Stimulated activated CD8-positive, alpha-beta memory T cell treated with anti-CD3 and anti-CD28 coated beads, Interleukin-4, amount 100 ng/mL, for 48 hours (primary cell): ENCODE data around the gene EIF4E1B.

Experiments used
- DNase-seq: peaks from one replicate; pipeline ENCODE4 v3.0.0-alpha.2; 2020

Gene EIF4E1B

GRCh38 chr5:176628406-176629228 is 1.9 kb upstream of the EIF4E1B start:
- no peak for DNase-seq

- DNase-seq, result no peak
Measured at GRCh38 chr5:176629317-176629852, 1.1 kb upstream of the EIF4E1B start.

DNA sequence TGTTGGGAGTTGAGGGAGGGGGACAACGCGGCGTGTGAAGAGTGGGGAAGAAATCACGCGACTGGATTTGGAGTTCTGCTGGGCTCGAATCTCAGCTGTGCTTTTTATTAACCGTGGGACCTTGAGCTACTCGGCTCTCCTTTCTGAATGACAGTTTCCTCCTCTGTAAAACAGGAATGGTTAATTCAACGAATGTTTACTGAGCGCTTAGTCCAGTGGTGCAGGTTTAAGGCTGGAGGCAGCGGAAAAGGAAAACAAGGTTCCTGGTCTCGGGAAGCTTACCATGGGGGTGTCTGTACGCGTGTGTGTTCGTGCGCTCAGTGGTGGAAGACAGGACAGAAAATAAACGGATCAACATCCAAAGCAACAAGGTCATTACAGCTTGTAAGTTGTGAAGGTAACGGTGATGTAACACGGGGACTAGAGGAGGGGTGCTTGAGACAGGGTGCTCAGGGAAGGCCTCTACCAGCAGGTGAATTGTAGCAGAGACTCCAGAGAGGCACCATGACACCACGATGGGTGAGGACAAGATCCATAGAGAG is 277 bp downstream of the EIF4E1B start:
- DNase-seq, result no peak

GRCh38 chr5:176631383-176632200 is 1.1 kb downstream of the EIF4E1B start:
- no peak for DNase-seq

DNA sequence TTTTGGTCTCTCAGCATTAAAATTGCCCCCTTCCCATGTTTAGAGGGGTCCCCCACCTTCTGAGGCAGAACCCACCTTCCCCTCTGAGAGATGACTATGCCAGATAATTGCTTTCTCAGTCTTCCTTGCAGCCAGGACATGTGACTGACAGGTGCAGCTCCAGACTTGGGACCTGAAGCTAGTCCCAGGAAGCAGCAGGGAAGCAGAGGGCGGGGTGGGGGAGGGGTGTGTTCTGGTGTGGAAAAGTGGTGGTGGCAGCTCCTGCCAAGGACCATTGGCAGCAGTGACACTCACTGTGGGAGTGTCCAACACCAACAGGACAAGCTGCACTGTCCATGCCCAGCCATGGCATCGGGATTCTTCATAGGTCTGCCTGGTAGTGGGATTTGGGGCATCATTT is 2.3 kb downstream of the EIF4E1B start:
- no peak for DNase-seq

- DNase-seq, result no peak
Measured at GRCh38 chr5:176633598-176633997, 3.1 kb downstream of the EIF4E1B start.

- no peak for DNase-seq
Measured at GRCh38 chr5:176636426-176636825, 6.0 kb downstream of the EIF4E1B start.

DNA sequence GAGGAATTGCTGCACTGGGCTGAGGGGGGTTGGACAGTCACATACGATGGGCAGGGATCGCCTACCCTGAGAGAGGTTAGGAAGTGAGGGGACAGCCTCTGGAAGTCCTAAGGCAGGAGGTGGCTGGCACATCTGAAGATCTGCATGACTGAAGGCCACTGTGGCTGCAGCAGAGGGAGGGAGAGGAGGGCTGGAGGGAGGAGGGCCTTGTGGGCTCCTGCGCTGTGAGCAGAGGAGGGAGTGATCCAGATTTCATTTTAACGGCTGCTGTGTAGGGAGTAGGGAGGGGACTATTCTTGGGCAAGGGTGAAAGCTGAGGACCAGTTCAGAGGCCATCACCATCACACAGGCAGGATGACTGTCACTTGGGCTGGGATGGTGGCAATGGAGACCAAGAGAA is 7.1 kb downstream of the EIF4E1B start:
- no peak for DNase-seq

- DNase-seq, result no peak
Measured at GRCh38 chr5:176638437-176638836, 8.0 kb downstream of the EIF4E1B start.

DNA sequence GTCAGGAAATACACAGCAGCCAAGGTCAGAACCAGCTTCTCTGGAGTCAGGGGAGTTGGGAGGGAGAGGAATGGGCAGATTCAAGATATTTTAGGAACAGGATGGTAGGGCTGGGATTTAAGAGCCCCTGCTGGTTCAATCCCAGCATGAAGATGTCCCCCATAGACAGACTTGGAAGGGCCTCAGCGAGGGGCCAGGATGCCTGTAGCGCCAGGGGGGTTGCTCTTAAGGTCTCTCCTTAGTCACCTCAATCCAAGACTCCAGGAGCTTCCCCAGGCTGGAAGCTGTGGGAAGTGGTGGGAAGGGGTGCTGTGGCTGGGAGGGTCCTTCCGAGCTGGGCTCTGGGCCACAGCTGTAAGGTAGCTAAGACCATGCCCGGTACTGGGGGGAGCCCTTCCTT is 8.7 kb downstream of the EIF4E1B start:
- DNase-seq, result no peak

DNA sequence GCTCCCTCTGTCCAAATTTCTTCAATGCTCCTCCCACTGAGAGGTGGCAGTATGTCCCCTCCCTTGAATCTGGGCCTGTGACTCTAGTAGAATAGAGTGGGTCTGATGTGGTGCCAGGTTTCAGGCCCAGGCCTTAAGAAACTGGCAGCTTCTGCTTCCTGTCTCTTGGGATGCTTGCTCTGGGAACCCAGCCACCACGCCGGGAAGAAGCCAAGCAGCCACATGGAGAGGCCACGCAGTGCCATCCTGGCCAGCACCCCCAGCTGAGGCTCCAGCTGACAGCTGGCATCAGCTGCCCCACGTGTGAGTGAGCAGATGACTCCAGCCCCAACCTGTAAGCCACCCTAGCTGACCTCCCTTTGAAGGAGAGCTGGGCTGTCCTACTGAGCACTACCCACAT is 9.5 kb downstream of the EIF4E1B start:
- no peak for DNase-seq

DNA sequence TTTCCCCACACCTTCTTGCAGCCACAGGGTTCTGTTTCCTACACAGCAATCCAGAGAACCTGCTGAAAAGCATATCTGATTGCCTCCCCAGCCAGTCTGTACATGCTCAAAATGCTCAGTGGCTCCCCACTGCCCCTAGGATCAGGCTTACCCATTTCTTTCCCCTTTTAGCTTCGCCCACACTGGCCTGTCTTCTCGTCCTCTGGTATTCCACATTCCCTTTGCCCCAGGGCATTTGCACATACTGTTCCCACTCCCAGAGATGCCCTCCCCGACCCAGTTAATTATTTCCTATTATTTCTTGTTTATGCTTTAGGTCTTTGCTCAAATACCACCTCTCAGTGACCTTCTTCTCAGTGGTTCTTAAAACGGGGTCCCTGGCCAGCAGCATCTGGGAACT is 10.1 kb downstream of the EIF4E1B start:
- DNase-seq, result no peak

DNA sequence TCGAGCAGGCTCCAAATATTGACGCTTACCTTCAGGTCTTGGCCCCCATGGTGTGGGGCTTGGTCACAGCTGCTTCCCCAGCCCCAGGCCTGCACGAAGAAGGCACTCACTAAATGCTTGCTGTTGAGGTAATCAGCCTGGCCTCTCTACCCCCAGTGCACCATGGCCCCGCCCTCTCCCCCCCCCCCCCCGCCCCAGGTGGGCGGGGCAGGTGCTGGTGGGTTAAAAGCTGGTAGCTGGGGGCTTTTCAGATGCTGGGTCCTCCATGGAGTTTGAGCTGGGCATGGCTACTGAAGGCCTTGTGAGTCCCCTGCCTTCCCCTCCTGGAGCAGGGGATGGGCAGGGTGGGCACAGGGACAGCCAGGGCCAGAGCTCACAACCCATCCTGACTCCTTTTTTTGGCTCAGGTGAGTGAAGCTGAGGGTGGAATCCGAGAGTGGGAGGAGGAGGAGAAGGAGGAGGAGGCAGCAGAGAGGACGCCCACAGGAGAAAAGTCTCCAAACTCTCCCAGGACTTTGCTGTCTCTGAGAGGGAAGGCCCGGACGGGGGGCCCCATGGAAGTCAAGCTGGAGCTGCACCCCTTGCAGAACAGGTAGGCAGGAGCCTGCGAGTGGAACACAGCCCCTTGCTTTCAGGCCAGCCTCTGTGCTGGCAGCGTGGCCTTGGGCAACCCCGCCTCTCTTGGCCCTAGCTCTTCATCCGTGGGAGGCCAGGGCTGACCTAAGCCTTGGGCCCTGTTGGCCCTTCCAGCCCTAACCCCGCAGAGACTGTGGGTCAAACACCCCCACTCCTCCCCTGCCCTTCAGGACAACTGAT is 12.4 kb downstream of the EIF4E1B start:
- no peak for DNase-seq

DNA sequence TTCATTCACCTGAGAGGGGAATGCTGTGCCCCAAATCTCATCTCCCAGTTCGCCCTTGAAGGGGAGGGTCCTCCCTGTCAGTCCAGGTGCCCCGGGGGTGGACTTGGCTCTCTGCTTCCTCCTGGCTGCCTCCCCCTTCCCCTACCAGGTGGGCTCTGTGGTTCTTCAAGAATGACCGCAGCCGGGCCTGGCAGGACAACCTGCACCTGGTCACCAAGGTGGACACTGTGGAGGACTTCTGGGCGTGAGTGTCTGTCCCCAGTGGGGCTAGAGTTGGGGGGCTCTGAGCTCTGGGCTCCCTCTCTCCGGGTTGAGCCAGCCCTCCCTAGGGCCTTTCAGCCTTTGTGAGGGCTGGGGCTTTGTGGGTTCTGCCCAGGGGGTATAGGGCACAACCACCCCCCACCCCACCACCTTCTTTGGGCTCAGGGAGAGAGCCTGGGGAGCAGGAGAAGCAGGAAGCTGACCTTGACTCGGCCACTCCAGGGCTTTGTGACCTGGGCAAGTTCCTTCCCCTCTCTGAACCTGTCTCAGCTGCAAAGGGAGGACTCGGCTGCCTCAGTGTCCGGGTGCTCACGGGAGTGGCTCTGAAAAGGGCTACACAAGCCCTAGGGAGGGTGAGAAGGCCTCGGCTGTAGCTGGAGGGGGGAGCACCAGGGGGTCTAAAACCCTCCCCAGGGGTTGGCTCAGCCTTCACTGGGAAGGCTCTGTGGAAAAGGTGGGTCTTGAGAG is 13.2 kb downstream of the EIF4E1B start:
- no peak for DNase-seq

DNA sequence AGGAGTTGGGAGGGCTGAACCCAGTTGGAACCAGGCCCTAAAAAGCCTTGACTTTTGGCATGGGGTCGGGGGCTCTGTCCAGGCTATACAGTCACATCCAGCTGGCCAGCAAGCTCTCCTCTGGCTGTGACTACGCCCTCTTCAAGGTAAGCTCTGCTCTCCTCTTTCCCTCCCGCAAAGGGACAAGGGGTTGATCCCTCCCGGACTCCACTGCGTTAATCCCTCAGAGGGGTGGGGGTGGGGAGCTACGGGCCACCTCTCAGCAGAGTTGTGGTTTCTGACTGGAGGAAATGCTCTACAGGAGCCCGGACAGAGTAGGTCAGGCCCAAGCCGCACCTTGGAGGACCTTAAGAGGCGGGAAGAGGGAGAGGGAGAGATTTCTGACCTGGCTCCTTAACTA is 13.8 kb downstream of the EIF4E1B start:
- no peak for DNase-seq

GRCh38 chr5:176644878-176645670 is 14.6 kb downstream of the EIF4E1B start:
- no peak for DNase-seq

GRCh38 chr5:176646049-176646706 is 15.7 kb downstream of the EIF4E1B start:
- DNase-seq, result no peak

DNA sequence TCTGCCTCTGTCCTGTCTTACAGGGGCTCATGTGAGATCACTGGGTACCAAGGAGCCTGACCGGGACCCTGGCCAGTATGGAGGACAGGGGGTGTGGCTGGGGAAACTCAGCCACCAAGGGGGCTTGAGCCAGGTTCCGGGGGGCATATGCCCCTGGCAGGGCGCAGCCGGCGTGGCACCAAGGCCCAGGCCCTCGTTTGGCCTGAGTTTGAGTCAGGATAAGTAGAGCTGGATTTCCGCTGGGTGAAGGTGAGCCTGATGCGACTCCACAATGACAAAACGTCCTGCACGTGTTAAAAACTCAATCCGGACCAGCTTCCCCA is 16.2 kb downstream of the EIF4E1B start:
- no peak for DNase-seq

- peak; percentile 100 for DNase-seq
Measured at GRCh38 chr5:176647030-176647842, 16.8 kb downstream of the EIF4E1B start, which contains the start of gene TSPAN17. Gene TSPAN17, plus strand, starts transcription at chr5:176647484. Its CDS starts 132 bp downstream, at chr5:176647616.
